OCI-LY1 (cell line): ENCODE results near the gene SFT2D3.

Source experiments
- EZH2 ChIP-seq: fragments of 200-600 bp; sonication (generic), shearing (Covaris generic); IDR thresholded peaks from 2 replicates; pipeline ENCODE4 v1.8.0; 2017; ENCODE audit warnings: borderline replicate concordance, mixed run types, mild to moderate bottlenecking, antibody characterized with exemption, low read length, moderate library complexity, mixed read lengths
- TF ChIP-seq, protein P1 (sequence below): fragments of 200-600 bp; sonication (generic), shearing (Covaris generic); IDR thresholded peaks from 2 replicates; pipeline ENCODE4 v1.5.1; 2017; ENCODE audit warnings: mild to moderate bottlenecking, antibody characterized with exemption, low read length, moderate library complexity, mixed read lengths

GRCh38 chr2:127740665-127741288 lies 39.5 kb downstream of the SFT2D3 start:
- TF ChIP-seq EZH2 = no peak
- TF ChIP-seq, protein P1, sequence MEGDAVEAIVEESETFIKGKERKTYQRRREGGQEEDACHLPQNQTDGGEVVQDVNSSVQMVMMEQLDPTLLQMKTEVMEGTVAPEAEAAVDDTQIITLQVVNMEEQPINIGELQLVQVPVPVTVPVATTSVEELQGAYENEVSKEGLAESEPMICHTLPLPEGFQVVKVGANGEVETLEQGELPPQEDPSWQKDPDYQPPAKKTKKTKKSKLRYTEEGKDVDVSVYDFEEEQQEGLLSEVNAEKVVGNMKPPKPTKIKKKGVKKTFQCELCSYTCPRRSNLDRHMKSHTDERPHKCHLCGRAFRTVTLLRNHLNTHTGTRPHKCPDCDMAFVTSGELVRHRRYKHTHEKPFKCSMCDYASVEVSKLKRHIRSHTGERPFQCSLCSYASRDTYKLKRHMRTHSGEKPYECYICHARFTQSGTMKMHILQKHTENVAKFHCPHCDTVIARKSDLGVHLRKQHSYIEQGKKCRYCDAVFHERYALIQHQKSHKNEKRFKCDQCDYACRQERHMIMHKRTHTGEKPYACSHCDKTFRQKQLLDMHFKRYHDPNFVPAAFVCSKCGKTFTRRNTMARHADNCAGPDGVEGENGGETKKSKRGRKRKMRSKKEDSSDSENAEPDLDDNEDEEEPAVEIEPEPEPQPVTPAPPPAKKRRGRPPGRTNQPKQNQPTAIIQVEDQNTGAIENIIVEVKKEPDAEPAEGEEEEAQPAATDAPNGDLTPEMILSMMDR = no peak
